Measurements from ENCODE around the gene ASAP3.

DNA sequence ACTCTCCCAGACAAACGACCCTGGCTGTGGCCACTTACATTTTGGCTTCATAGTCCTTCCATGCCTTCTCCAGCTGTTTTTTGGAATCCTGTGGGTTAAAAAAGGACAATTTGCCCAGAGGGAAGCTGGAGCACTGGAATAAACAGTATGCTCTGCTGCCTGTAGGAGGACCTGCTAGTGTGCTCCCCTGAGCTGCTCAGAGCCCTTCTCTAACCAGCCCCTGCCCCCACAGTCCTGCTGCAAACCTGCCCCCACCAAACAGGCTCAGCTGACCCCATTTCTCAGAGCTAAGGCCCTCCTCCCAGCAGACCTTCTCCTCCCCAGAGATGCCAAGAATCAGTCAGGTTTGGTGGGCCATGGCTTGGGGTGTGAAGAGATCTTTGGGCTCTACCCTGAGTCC, 32.5 kb downstream of the ASAP3 start:
- TF ChIP-seq, protein P1, sequence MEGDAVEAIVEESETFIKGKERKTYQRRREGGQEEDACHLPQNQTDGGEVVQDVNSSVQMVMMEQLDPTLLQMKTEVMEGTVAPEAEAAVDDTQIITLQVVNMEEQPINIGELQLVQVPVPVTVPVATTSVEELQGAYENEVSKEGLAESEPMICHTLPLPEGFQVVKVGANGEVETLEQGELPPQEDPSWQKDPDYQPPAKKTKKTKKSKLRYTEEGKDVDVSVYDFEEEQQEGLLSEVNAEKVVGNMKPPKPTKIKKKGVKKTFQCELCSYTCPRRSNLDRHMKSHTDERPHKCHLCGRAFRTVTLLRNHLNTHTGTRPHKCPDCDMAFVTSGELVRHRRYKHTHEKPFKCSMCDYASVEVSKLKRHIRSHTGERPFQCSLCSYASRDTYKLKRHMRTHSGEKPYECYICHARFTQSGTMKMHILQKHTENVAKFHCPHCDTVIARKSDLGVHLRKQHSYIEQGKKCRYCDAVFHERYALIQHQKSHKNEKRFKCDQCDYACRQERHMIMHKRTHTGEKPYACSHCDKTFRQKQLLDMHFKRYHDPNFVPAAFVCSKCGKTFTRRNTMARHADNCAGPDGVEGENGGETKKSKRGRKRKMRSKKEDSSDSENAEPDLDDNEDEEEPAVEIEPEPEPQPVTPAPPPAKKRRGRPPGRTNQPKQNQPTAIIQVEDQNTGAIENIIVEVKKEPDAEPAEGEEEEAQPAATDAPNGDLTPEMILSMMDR (IDR thresholded peaks at IDR 0.05) = no peak
- TF ChIP-seq POLR2A (IDR thresholded peaks at IDR 0.05) = no peak
